Heart left ventricle (tissue), 16 donors: ENCODE measurements around the gene NSUN4. TPM values are rescaled to one million over a fixed set of nuclear protein-coding genes. Genes with fewer than 3 reads are reported as not detected.
A peak's percentile ranks its signal among the peaks of the same experiment; 100 is the strongest.

ENCODE experiments used
- ATAC-seq, 4 donors: fragments of 200-7000 bp; cut with Tn5 transposase; one replicate each; pipeline ENCODE4 v1.9.1; 2020 to 2022; ENCODE audit warnings: moderate library complexity in 4 of 4, mild to moderate bottlenecking in 3 of 4, moderate number of reproducible peaks in 1 of 4
- DNase-seq, 5 donors: peaks; one replicate each; pipeline ENCODE4 v3.0.0-alpha.2; 2020
- H3K27ac ChIP-seq, 12 donors: fragments of 200-600 bp; sonication (generic) in 4 of 12; one replicate each; pipeline versions ENCODE4 v1.5.0 to v1.8.0; 2016 to 2022; ENCODE audit warnings: mild to moderate bottlenecking in 2 of 12
- H3K27me3 ChIP-seq, 9 donors: fragments of 200-600 bp; sonication (generic) in 2 of 9; one replicate each; pipeline versions ENCODE4 v1.5.1 to v1.8.0; 2016 to 2022; ENCODE audit warnings: mild to moderate bottlenecking in 3 of 9
- H3K36me3 ChIP-seq, 9 donors: fragments of 200-600 bp; sonication (generic) in 2 of 9; one replicate each; pipeline versions ENCODE4 v1.5.0 to v1.8.0; 2018 to 2022; ENCODE audit warnings: mild to moderate bottlenecking in 2 of 9
- H3K4me1 ChIP-seq, 12 donors: fragments of 200-600 bp; sonication (generic) in 4 of 12; one replicate each; pipeline versions ENCODE4 v1.5.0 to v1.8.0; 2016 to 2022; ENCODE audit warnings: mild to moderate bottlenecking in 3 of 12
- H3K4me3 ChIP-seq, 12 donors: fragments of 200-600 bp; sonication (generic) in 4 of 12; one replicate each; pipeline versions ENCODE4 v1.5.0 to v1.8.0; 2017 to 2022; ENCODE audit warnings: mild to moderate bottlenecking in 9 of 12, moderate library complexity in 4 of 12
- H3K9me3 ChIP-seq, 12 donors: fragments of 200-600 bp; sonication (generic) in 4 of 12; one replicate each; pipeline versions ENCODE4 v1.5.0 to v1.8.0; 2016 to 2022; ENCODE audit warnings: mild to moderate bottlenecking in 1 of 12
- POLR2A ChIP-seq, 2 donors: fragments of 450-650 bp; IDR thresholded peaks; one replicate each; pipeline ENCODE4 v1.6.1; 2017; ENCODE audit warnings: antibody characterized with exemption in 2 of 2, mild to moderate bottlenecking in 2 of 2, moderate library complexity in 2 of 2
- WGBS, 4 donors: extraction: QIAGEN DNeasy Blood & Tissue Kit in 2 of 4; methylation state at CpG; one replicate each; pipeline versions ENCODE4 v1.1.5 to v1.1.7; 2013 to 2018; 5-methylcytosine and 5-hydroxymethylcytosine counted together
- intact Hi-C, 10 donors: fragments of 100-400 bp; cut with DNase I; formaldehyde crosslinking; loops; one replicate each; pipeline versions ENCODE4 v1.11.1 to v1.14.2; 2022
- polyA plus RNA-seq, 2 donors: library from polyadenylated mRNA; stranded (reverse); fragments of 200-250 nt; gene quantifications; one replicate each; pipeline ENCODE4 v1.2.3, GENCODE V29; 2013
- total RNA-seq, 9 donors: library from RNA; depleted of rRNA in 2 of 9; stranded (reverse); fragments of >200 nt in 2 of 9; fragmentation: NEBNext Ultra II Directional in 3 of 9; extraction: Animal tissue kit (Norgen Biotek cat#: 25700) in 3 of 9; gene quantifications; one replicate each; pipeline versions ENCODE4 v1.1.0 to v1.2.4, GENCODE V29; 2016 to 2023
- TF ChIP-seq, protein P1 (sequence below), 12 donors: fragments of 200-600 bp; sonication (generic) in 4 of 12; IDR thresholded peaks; one replicate each; pipeline versions ENCODE4 v1.5.0 to v1.8.0; 2018 to 2022; ENCODE audit warnings: antibody characterized with exemption in 12 of 12, mild to moderate bottlenecking in 5 of 12
- donor health status: ischemic (EF 13 %, LVEDD 7.1; RV severe dilation, severe dysfunction).
- donor health status: healthy with polysubstance abuse.
- donor health status: DM: no; HTN: yes; CAD: no.
- donor health status: DM: no; HTN: no; CAD: no.
- donor health status: ischemic (EF 25% LVEDD 6.9; RV normal size, moderate dysfunction).
- donor health status: ischemic (EF 25% LVEDD 5.7; RV mildly dilated, moderate dysfunction).
- donor health status: healthy.
- donor health status: DM: yes; HTN: yes; CAD: no.
- donor health status: ischemic (EF 35%, LVEDD 5.7; RV mildly dilated, moderate dysfunction).
- donor health status: nonischemic (EF 11% LVEDD 7.7; RV severe dilation, severe dysfunction).
- donor health status: DM: yes; HTN: yes; CAD: no.
- donor health status: PGD.
- donor health status: ischemic (EF 29% LVEDD 5.4; RV normal size, mild dysfunction).
- donor health status: nonischemic (EF 23%, LVEDD 6.1; RV moderate dilation, normal function).

Gene NSUN4
- total and polyA plus RNA-seq, 11 donors: 8.9 to 18.3 (median 14.0) TPM

DNA sequence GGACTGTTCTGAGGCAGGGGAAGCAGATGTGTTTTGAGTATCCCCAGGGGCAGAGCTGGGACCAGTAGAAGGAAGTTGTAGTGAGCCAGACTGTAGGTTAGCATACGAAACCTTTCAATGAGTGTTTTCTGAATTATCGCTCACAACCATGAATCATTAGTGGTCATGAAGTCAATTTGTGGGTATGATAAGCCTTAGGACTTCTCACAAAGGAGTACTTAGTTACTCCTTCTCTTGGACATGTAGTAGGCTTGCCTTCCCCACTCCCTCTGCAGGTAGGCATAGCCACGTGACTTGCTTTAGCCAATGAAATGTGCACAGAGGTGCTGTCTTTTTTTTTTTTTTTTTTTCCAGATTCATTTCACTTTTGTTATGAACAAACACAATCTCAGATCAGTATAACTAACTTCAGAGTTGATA lies 29.6 kb downstream of the NSUN4 start:
- no peaks in the 10 kb centered on the region for H3K27me3 ChIP-seq
- H3K36me3 ChIP-seq: peaks cover 0 to 46% (median 30%) of the 10 kb centered on the region in 9 donors
- TF ChIP-seq, protein P1, sequence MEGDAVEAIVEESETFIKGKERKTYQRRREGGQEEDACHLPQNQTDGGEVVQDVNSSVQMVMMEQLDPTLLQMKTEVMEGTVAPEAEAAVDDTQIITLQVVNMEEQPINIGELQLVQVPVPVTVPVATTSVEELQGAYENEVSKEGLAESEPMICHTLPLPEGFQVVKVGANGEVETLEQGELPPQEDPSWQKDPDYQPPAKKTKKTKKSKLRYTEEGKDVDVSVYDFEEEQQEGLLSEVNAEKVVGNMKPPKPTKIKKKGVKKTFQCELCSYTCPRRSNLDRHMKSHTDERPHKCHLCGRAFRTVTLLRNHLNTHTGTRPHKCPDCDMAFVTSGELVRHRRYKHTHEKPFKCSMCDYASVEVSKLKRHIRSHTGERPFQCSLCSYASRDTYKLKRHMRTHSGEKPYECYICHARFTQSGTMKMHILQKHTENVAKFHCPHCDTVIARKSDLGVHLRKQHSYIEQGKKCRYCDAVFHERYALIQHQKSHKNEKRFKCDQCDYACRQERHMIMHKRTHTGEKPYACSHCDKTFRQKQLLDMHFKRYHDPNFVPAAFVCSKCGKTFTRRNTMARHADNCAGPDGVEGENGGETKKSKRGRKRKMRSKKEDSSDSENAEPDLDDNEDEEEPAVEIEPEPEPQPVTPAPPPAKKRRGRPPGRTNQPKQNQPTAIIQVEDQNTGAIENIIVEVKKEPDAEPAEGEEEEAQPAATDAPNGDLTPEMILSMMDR (IDR thresholded peaks at IDR 0.05): no peak
- TF ChIP-seq POLR2A (IDR thresholded peaks at IDR 0.05): no peak
- intact Hi-C loops: no loop called here
- no peak overlapping the region for H3K4me3 ChIP-seq
- WGBS, 4 donors: 62 to 77% (median 74%) methylated on average over 3 of the region's 3 CpGs
- ATAC-seq (peak in 2 of 4 donors; percentile 33 to 61), DNase-seq (no peak)
- H3K9me3 ChIP-seq: no peaks in the 10 kb centered on the region
- peaks cover 0 to 24% (median 0%) of the 10 kb centered on the region in 12 donors for H3K4me1 ChIP-seq
- peak overlapping the region in 1 of 12 donors; percentile 38 for H3K27ac ChIP-seq

DNA sequence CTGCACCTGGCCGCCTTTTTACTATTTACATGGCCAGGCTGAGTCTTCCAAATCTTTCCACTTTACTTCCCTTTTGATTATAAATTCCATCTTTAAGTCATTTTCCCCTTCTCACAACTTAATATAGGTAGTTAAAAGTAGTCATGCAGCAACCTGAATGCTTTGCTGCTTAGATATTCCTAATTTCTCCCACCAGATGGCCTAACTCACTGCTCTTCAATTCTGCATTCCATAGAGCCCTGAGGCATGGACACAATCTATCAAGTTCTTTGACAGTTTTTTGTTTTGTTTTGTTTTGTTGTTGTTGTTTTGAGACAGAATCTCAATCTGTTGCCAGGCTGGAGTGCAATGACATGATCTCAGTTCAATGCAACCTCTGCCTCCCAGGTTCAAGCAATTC lies 31.8 kb downstream of the NSUN4 start:
- Histone ChIP-seq H3K27ac (no peak overlapping the region), H3K4me3 (no peak overlapping the region), H3K9me3 (no peaks in the 10 kb centered on the region), H3K27me3 (no peaks in the 10 kb centered on the region), H3K36me3 (peaks cover 0 to 26% (median 14%) of the 10 kb centered on the region in 9 donors), H3K4me1 (peaks cover 0 to 24% (median 0%) of the 10 kb centered on the region in 12 donors)
- DNase-seq (no peak), ATAC-seq (no peak)
- WGBS, 4 donors: 98 to 100% (median 100%) methylated on average over 1 of the region's 1 CpG
- no peak for TF ChIP-seq POLR2A (IDR thresholded peaks at IDR 0.05)
- TF ChIP-seq, protein P1 (IDR thresholded peaks at IDR 0.05): no peak
- intact Hi-C loops: no loop called here

DNA sequence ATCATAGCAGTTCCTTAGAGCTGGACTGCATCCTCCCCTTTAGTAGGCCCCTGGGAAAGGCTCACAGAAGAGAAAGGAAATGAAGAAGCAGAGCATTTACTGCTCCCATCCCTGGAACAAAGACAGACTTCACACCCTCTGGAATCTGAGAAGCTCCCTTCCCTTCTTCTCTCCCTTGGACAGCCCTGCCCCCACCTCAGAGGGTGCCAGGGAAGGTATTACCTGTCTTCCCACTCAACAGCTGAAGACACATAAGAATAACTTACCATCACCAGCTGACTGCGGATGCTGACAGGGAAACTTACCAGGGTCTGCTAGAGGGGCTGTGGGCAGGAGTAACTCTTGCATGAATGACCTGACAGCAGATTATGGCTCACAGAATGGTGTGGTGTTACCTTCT lies 39.4 kb downstream of the NSUN4 start:
- Histone ChIP-seq H3K9me3 (peaks cover 0 to 7% (median 0%) of the 10 kb centered on the region in 12 donors), H3K4me1 (no peaks in the 10 kb centered on the region), H3K27me3 (no peaks in the 10 kb centered on the region), H3K36me3 (no peaks in the 10 kb centered on the region), H3K27ac (no peak overlapping the region), H3K4me3 (no peak overlapping the region)
- TF ChIP-seq, protein P1 (IDR thresholded peaks at IDR 0.05): no peak
- TF ChIP-seq POLR2A (IDR thresholded peaks at IDR 0.05): no peak
- DNase-seq (no peak), ATAC-seq (no peak)
- WGBS, 4 donors: 91 to 100% (median 99%) methylated on average over 1 of the region's 1 CpG
- intact Hi-C loops: no loop called here

DNA sequence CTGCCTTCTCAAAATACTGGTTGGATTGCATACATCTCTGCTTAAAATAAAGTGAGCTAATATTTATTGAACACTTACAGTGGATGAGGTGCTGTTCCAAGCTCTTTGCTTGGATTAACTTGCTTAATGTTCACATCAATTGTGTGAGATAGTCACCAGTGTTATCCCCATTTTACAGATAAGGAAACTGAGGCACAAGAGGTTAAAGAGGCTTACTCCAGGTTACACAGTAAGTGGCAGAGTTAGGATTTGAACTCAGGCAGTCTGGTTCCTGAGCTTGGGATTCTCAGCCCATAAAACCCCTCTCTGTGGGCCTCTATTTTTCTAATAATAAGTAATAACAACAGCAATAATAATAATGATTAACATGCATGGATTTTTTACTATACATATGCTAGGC lies 39.9 kb downstream of the NSUN4 start:
- Histone ChIP-seq H3K9me3 (peaks cover 0 to 7% (median 0%) of the 10 kb centered on the region in 12 donors), H3K4me1 (no peaks in the 10 kb centered on the region), H3K36me3 (no peaks in the 10 kb centered on the region), H3K27me3 (no peaks in the 10 kb centered on the region), H3K4me3 (no peak overlapping the region), H3K27ac (no peak overlapping the region)
- ATAC-seq (no peak), DNase-seq (no peak)
- TF ChIP-seq, protein P1 (IDR thresholded peaks at IDR 0.05): no peak
- no peak for TF ChIP-seq POLR2A (IDR thresholded peaks at IDR 0.05)
- intact Hi-C loops: no loop called here
